Urothelium cell line (cell line): ENCODE results near the gene SYP.
"Not testable (repeated sequence)": the region's sequence is repeated elsewhere in the genome, so short reads cannot be mapped to it uniquely, and the experiment has no call there.

Experiments
- DNase-seq: peaks from one replicate; pipeline ENCODE4 v3.0.0; 2011; ENCODE audit warnings: low spot score, mixed read lengths
- FAIRE-seq: peaks from 2 replicates; lab custom pipeline; 2011; peaks lifted over from hg19 to GRCh38; lab: Jason Lieb, UNC

Gene SYP

DNA sequence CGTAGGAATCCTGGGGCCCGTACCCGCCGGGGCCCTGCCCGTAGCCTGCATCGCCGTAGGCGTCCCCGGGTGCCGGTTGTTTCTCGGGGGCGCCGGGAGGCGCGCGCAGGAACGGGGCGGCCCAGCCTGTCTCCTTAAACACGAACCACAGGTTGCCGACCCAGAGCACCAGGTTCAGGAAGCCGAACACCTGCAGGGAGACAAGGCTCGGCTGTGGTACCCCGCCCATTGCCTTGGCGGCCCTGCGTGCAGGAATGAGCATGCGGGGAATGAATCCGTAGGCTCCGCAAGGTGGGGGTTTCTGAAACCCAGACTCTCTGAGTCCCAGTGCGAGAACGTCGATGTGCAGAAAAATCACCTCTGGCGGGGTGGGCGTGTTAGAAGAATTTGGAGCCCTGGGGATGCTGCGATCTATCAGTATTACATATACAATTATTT is 8.4 kb downstream of the SYP start:
- DNase-seq, result no peak
- no peak for FAIRE-seq

- DNase-seq (peak; percentile 92), FAIRE-seq (peak; percentile 13)
Observed at GRCh38 chrX:49190821-49191573, 9.0 kb downstream of the SYP start.

DNA sequence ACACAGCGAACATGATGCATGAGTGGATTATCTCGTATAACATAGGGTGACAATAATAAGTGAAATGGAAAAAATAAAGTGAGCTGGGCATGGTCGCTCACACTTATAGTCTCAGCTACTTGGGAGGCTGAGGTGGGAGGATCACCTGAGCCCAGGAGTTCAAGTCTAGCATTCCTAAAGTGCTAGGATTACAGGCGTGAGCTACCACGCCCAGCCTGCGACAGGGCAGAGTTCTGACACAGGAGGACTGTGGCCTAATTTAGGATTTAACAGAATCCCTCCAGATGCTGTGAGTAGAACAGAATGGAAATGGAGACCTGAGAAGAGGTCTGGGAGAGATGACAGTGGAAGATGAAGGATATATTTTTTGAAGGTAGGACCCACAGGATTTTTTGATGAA is 10.4 kb downstream of the SYP start:
- FAIRE-seq (no peak), DNase-seq (no peak)

- FAIRE-seq (no peak), DNase-seq (no peak)
Observed at GRCh38 chrX:49188468-49189076, 11.4 kb downstream of the SYP start.

GRCh38 chrX:49187526-49187925 is 12.5 kb downstream of the SYP start:
- no peak for DNase-seq
- FAIRE-seq, result no peak

- FAIRE-seq (no peak), DNase-seq (no peak)
Observed at GRCh38 chrX:49187028-49187394, 13.0 kb downstream of the SYP start.

DNA sequence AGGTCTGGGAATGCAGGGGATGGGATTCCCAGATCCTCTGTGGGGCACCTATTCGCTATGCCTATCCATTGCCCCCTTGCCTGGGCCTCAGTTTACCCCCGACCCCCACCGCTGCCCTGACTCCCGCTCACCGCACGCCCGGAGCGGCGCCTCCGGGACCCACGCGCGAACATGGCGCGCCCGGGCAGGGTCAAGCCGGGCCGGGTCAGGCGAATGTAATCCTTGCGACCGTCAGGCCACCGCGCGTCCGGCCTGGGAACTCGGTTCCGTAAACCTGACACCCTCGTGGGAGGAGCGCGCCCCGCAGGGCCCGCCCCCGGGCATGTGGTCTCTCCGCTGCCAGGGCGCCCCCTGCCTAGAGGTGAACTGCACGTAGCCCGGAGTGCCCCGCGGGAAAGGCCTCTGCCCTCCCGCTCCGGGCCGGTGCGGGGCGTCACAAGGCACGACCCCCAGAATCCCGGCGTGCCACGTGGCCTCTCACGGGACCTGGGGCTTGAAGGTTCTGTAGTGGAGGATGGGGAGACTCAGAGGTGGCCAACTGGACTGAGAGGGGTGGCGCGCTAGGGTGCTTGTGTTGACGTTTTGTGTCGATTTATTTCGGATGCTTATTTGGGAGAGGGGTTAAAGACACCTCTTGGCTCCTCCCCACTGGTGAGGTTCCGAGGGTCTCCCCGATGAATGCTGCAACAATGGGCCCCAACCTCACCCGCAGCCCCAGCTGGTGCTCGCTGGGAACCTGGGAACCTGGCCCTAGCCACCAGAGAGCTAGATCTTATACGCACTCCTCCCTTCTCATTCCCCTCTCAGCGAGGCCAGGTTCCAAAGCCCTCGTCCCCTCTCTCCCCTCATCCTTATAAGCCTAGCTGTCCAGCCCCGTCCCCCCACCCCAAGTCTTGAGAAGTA is 13.6 kb downstream of the SYP start, which contains the start of gene PRICKLE3:
PRICKLE3 (minus strand) TSS at position 249 of the 903 bp plus-strand sequence; CDS start at position 173, 76 bp downstream.
- DNase-seq (peak; percentile 79), FAIRE-seq (no peak)

DNA sequence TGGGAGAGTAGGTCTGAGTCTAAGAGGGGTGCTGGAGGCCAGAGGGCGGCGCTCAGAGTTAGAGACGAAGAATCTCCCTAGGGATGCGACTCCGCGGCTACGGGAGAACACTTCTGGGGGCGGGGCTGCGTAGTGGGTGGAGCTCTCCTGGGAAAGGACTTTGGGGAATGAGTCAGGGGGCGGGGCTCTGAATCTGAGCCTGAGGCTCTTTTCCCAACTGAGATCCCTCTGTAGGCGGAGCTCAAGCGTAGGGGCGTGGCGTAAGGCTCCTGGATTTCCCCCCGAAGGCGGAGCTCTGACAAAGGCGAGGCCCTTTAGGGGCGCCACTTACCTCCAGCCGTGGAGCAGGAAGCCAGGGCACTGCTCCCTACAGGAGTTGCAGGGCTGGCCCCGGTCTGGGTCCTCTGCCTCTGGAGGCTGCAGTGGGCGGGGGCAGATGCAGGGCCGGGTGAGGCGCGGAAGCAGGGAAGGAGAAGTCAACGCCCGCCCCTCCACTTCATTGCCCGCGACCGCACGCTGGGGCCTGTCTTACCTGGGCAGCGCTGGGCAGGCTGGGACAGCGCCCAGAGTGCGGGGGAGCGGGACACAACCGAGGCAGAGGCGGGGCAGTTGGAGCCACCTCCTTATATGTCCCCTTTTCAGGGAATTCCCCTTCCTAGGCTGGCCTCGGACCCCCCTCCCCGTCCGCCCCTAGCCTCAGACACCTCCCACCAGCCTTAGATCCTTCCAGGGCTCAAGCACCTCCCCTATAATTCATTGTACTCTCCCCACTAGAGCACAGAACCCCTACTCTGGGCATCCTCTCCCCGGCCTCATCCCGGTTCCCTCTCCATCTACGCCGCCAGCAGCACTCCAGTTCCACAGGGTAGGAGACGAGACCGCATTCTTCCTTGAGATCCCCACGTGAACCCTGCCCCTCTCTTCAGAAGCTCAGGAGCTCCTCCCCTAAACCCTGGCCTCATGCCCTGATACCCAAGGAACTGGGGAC is 15.4 kb downstream of the SYP start:
- FAIRE-seq (no peak), DNase-seq (peak; percentile 85)

DNA sequence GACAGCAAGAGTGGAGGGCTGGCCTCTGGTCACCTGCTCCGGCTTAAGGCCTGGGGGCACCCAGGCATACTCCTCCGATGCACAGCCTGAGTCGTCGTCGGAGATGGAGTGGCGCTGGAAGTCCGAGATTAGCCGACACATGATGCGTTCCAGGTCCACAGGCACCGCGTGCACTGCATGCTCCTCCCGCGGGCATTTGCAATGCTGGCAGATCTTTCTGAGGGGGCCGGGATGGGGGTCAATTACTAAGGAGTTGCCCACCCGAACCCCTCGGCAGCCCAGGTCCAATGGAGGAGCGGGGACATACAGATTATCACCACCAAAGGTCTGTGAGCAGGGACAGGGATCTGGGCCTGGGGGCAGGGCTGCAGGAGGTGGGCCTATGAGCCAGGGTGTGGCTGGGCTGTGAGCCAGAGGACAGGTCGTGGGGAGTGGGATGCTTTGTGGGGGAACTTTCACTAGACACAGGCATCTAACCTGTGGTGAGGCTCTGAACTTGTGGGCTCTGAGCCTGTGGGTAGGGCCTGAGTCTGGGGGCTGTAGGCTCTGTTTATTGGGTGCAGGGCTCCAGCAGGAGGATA is 16.2 kb downstream of the SYP start:
- DNase-seq, result no peak
- FAIRE-seq, result no peak

DNA sequence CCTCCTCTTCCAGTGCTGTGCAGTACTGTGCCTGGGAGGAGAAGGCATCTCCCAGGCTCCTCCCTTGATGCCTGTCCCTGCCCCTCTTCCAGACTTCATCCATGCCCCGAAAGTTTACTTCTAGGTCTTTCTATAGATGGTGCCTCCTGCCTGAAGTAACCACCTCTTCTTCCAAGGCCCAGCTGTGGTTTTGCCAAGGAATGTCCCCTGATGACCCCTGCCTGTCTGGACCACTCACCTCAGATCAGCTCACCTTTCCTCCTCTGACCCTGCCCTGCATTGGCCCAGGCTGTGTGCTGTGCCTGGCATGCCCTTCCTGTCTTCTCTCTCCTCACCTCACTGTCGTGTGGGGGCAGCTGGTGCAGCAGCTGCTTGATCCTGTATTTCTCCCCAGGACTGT is 20.6 kb downstream of the SYP start:
- FAIRE-seq (no peak), DNase-seq (no peak)

GRCh38 chrX:49178537-49178936 is 21.5 kb downstream of the SYP start:
- DNase-seq (no peak), FAIRE-seq (no peak)

DNA sequence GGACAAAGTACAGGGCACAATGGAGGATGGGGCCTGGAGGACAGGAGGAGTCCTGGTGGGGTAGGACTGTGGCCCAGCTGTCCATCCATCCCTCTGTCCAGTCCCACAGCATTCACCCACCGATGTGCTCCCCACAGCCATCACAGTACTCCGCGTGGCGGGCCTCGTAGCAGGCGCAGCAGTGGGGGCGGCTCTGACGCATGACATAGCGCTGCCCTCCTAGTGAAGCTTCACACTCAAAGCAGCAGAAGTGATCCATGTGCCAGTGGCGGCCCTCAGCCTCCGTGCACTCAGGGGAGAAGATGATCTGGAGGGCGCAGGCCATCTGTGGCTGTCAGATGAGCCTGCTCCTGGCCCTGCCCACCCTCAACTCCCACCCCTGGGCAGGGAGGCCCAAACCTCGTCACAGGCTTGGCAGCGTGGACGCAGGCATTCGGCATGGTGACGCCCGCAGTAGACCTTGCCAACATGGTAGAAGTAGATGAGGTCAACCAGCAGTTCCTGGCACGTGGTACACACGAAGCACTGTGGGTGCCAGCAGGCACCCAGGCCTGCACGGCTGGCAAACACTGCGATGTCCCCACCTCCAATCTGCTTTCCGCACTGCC is 22.0 kb downstream of the SYP start:
- DNase-seq, result no peak
- no peak for FAIRE-seq

GRCh38 chrX:49177338-49177833 is 22.6 kb downstream of the SYP start:
- FAIRE-seq, result no peak
- no peak for DNase-seq

DNA sequence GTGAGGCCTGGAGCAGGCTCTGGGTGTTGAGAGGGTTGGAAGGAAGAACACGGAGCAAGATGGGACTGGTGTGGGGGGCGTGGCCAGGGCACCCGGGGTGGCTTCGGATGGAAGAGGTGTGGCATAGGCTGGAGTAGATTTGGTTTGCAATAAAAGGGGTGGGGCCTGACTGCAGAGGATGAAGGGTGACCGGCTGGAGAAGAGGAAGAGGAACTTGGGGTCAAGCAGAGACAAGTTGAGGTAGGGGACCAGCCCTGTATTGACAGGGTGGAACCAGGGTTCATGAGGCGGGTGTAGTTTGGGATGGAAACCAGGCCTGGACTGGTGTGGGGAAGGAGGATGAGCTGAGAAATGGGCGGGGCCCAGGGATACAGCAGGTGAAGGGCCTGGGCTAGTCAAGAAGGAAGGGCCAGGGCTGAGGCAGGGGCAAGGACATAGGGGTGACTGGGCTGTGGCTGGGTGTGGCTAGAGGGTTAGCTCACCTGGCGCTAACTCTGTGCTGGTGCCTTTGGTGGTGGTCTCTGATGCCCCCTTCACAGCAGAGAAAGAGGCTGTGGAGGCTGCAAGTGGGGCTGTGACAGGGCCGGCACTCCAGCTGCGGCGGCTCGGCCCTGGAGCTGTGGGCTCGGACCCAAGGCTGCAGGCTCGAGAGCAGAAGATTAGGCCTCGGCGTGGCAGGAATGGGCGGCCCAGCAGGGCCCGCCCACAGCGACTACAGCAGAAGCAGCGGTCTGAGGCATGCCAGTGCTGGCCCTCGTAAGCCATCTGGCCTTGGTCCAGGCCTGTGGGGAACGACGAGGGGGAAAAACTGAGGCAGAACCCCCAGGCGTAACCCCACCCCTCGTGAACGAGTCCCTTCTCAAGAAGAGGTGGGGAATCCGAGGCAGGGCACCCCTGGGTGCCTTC is 23.3 kb downstream of the SYP start:
- no peak for DNase-seq
- FAIRE-seq, result no peak

DNA sequence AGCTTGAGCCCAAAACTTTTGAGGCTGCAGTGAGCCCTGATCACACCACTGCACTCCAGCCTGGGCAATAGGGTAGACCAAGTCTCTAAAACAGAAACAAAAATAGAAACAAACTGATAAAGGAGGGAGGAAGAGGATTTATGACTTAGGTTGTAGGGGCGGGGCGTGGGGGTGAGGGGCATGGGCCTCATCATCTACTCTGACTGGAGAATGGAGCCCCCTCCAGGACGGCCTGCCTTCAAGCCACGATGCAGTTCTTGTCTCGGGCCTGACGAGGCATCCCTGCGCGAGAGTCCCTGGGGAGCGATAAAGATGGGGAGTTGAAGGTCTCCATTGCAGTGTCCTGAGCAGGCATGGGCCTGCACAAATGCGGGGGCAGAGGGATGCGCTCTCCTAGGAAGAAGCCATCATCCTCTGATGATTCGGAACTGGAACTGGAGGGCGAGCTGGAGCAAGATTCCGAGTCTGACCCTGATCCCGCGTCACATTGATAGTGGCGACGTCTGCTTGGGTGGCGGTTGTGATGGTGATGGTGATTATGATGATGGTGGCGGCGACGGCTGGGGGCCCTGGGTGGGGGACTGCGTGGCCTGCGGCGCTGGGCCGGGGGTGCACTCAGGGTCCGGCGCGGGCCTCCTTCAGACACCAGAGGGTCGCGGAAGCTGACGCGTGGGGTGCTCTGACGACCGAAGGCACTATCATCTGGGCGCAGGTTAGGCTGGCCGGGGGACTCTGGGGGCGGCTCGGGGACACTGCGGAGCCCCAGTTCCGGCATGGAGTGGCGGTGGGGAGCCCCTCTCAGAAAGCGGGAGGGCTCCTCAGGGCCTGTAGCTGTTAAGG is 24.3 kb downstream of the SYP start:
- DNase-seq, result no peak
- FAIRE-seq, result no peak

GRCh38 chrX:49174723-49175122 is 25.3 kb downstream of the SYP start:
- DNase-seq (no peak), FAIRE-seq (no peak)

DNA sequence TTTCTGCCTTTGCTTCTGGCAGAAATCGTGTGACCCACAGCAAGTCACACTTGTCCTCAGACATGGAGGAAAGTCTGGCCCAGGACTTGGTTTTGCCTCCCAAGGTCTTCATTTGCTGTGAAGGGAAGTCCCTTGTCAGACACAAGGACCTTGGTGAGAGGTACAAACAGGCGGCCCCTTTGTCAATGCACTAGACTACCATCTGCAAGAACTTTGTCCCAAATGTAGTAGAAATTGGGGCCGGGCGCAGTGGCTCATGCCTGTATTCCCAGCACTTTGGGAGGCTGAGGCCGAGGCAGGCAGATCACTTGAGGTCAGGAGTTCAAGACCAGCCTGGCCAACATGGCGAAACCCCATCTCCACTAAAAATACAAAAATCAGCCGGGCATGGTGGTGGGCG is 26.4 kb downstream of the SYP start:
- DNase-seq, FAIRE-seq: not testable (repeated sequence)
